Upper lobe of right lung (tissue), 1 donor: ENCODE results near the gene LMBR1. TPM values are rescaled to one million over a fixed set of nuclear protein-coding genes. Genes with fewer than 3 reads are reported as not detected.

ENCODE experiments used
- ATAC-seq: fragments of 200-7000 bp; cut with Tn5 transposase; one replicate; pipeline ENCODE4 v1.9.1; 2020; ENCODE audit warnings: mild to moderate bottlenecking, moderate library complexity
- DNase-seq: peaks from one replicate; pipeline ENCODE4 v3.0.0-alpha.2; 2020
- H3K27ac ChIP-seq: fragments of 200-600 bp; one replicate; pipeline ENCODE4 v1.8.0; 2022
- H3K27me3 ChIP-seq: fragments of 200-600 bp; one replicate; pipeline ENCODE4 v1.8.0; 2022; ENCODE audit warnings: mild to moderate bottlenecking
- H3K36me3 ChIP-seq: fragments of 200-600 bp; one replicate; pipeline ENCODE4 v1.8.0; 2022
- H3K4me1 ChIP-seq: fragments of 200-600 bp; one replicate; pipeline ENCODE4 v1.8.0; 2022
- H3K4me3 ChIP-seq: fragments of 200-600 bp; one replicate; pipeline ENCODE4 v1.8.0; 2022; ENCODE audit warnings: mild to moderate bottlenecking
- H3K9me3 ChIP-seq: fragments of 200-600 bp; one replicate; pipeline ENCODE4 v1.8.0; 2022
- intact Hi-C: fragments of 100-400 bp; cut with DNase I; formaldehyde crosslinking; loops from one replicate; pipeline ENCODE4 v1.11.0; 2022
- total RNA-seq: library from RNA; stranded (reverse); fragmentation: NEBNext Ultra II Directional; extraction: Animal tissue kit (Norgen Biotek cat#: 25700); gene quantifications from one replicate; pipeline ENCODE4 v1.2.1, GENCODE V29; 2021
- TF ChIP-seq, protein P1 (sequence below): fragments of 200-600 bp; IDR thresholded peaks from one replicate; pipeline ENCODE4 v1.8.0; 2022; ENCODE audit warnings: antibody characterized with exemption
- donor health status: DM: no; HTN: yes; CAD: no; lungs with severe emphysema.

Gene LMBR1
- total RNA-seq, 1 donor from 2014 or later = 70.5 TPM

DNA sequence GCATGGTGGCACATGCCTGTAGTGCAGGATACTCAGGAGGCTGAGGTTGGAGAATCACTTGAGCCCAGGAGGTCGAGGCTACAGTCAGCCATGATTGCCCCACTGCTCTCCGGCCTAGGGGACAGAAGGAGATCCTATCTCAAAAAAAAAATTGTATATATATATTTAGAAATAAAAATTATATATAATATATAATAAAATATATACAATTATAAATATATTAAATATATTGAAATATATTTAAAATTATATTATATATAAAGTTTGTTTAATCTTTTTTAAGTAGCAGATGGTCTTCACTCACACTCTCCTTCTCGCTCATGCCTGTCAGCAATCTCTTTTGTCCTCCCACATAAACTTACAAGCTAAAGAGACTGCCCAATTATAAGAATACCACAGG lies 58.5 kb downstream of the LMBR1 start:
- H3K9me3 ChIP-seq = no peaks in the 10 kb centered on the region
- no peaks in the 10 kb centered on the region for H3K4me1 ChIP-seq
- intact Hi-C loops = no loop called here
- H3K27ac ChIP-seq = no peak overlapping the region
- peaks cover 18% of the 10 kb centered on the region for H3K36me3 ChIP-seq
- TF ChIP-seq, protein P1, sequence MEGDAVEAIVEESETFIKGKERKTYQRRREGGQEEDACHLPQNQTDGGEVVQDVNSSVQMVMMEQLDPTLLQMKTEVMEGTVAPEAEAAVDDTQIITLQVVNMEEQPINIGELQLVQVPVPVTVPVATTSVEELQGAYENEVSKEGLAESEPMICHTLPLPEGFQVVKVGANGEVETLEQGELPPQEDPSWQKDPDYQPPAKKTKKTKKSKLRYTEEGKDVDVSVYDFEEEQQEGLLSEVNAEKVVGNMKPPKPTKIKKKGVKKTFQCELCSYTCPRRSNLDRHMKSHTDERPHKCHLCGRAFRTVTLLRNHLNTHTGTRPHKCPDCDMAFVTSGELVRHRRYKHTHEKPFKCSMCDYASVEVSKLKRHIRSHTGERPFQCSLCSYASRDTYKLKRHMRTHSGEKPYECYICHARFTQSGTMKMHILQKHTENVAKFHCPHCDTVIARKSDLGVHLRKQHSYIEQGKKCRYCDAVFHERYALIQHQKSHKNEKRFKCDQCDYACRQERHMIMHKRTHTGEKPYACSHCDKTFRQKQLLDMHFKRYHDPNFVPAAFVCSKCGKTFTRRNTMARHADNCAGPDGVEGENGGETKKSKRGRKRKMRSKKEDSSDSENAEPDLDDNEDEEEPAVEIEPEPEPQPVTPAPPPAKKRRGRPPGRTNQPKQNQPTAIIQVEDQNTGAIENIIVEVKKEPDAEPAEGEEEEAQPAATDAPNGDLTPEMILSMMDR = no peak
- no peak for DNase-seq
- no peaks in the 10 kb centered on the region for H3K27me3 ChIP-seq
- no peak overlapping the region for H3K4me3 ChIP-seq
- no peak for ATAC-seq

DNA sequence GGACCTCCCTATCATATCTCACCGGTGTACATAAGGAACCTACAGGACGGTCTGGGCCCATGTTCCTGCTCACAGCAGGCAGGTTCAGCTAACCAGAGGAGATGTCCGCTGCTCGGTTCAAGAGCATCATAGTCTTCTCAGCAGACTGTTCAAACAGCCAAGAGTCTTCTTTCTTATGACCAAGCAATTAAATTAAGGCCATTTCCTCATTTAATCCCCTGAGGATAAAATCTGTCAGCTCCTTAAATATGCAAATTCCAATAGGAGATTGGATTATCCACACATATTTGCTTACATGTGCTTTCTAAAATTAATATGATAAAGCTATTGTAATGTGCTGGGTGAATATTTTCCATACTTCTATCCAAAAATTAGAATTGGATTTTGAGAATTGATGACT lies 59.7 kb downstream of the LMBR1 start:
- no peak overlapping the region for H3K27ac ChIP-seq
- no peaks in the 10 kb centered on the region for H3K27me3 ChIP-seq
- ATAC-seq (no peak), DNase-seq (no peak)
- TF ChIP-seq, protein P1 = no peak
- no peaks in the 10 kb centered on the region for H3K9me3 ChIP-seq
- no peaks in the 10 kb centered on the region for H3K4me1 ChIP-seq
- intact Hi-C loops = no loop called here
- H3K36me3 ChIP-seq = peaks cover 18% of the 10 kb centered on the region
- H3K4me3 ChIP-seq = no peak overlapping the region

DNA sequence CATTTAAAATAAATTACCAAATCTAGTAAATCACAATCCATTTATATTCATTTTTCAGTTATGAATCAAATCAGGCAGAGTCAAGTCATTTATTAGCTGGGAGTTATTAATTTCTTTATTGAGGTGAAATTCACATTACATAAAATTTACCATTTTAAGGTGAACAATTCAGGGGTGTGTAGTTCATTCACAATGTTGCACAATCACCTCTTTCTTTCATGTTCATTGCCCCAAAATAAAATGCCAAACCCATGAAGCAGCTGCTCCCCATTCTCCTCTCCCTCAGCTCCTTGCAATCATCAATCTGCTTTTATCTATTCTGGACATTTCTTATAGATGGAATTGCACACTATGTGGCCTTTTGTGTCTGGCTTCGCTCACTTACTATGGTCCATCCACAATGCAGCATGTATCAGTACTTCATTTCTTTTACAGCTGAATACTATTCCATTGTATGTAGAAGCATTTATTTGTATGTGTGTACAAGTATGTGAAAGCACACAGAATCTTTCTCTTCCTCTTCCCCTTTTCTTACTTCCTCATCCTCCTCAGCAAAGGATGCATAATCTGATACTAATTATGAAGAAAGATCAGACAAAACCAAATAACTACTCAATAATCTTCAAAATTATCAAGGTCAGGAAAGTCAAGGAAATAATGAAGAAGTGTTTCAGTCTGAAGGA lies 60.6 kb downstream of the LMBR1 start:
- peaks cover 18% of the 10 kb centered on the region for H3K36me3 ChIP-seq
- intact Hi-C loops = no loop called here
- no peaks in the 10 kb centered on the region for H3K27me3 ChIP-seq
- ATAC-seq (peak; percentile 50), DNase-seq (no peak)
- H3K4me3 ChIP-seq = no peak overlapping the region
- no peaks in the 10 kb centered on the region for H3K4me1 ChIP-seq
- no peaks in the 10 kb centered on the region for H3K9me3 ChIP-seq
- no peak overlapping the region for H3K27ac ChIP-seq
- TF ChIP-seq, protein P1 = no peak

DNA sequence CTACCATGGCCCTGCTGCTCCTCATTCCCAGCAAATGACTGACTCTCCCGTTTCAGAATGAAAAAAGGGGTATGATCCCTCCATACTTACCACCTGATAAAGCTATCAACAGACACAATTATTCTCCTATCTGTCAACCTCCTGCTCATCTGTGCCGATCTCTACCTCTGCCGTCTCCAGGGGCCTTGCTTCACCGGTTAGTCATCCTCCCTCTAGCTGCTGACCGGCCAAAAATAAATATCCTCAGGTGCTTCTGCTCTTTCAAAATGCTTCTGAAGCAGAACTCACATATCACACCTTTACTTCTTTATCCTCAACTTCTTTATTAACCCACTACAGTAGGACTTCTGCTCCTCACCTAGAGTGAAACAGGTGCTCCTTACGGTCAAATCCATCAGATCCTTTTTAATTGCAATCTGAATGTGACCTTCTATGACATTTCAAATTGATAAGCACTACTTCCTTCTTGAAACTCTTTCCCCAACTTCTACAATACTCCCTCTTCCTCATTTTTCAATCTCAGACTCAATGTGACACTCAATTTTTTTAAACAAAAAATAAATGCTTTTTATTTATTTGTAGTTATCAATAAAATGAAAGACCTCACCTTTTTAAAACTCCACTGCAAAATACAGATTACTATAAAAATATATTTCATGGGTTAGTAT lies 63.2 kb downstream of the LMBR1 start:
- ATAC-seq = no peak
- TF ChIP-seq, protein P1 = no peak
- no peak overlapping the region for H3K27ac ChIP-seq
- no peak overlapping the region for H3K4me3 ChIP-seq
- H3K27me3 ChIP-seq = no peaks in the 10 kb centered on the region
- DNase-seq = no peak
- no peaks in the 10 kb centered on the region for H3K9me3 ChIP-seq
- no peaks in the 10 kb centered on the region for H3K4me1 ChIP-seq
- intact Hi-C loops = no loop called here
- H3K36me3 ChIP-seq = peaks cover 17% of the 10 kb centered on the region

DNA sequence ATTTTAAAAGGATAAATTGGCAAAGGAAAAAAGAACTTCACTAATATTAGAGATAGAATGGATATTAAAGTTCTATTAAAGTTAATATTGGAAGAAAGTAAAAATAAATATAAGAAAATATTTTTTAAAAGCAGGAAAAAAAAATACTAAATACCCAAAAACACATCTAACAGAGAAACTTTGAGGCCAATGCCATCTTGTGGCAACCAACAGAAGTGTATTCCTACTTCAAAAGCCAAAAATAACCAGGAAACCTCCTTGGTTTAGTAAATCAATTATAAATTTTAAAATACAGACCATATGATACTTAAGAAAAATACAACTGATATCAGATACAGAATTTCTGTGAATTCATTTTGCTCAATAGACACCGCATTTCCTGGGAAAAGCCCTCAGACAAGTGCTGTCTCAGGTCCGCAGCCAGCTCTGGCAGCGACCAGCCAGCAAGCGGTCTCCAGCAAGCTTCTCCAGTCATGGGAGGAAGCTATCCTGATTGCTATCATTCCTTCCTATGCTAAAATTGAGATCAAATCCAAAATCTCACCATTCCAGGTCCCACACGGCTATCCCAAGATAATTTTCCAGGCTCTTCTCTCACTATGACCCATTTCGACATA lies 65.3 kb downstream of the LMBR1 start:
- TF ChIP-seq, protein P1 = peak; percentile 43
- no peak for DNase-seq
- no peak overlapping the region for H3K27ac ChIP-seq
- no peaks in the 10 kb centered on the region for H3K9me3 ChIP-seq
- no peaks in the 10 kb centered on the region for H3K27me3 ChIP-seq
- no peak for ATAC-seq
- no peaks in the 10 kb centered on the region for H3K4me1 ChIP-seq
- H3K36me3 ChIP-seq = peaks cover 9% of the 10 kb centered on the region
- no peak overlapping the region for H3K4me3 ChIP-seq
- intact Hi-C loops = no loop called here
